Stimulated activated CD4-positive, alpha-beta T cell treated with anti-CD3 and anti-CD28 coated beads, Interleukin-15, amount 100 ng/mL, for 24 hours (primary cell): ENCODE results near the gene SHOX.

Experiments
- DNase-seq: peaks from one replicate; pipeline ENCODE4 v3.0.0-alpha.2; 2020

SHOX gene

DNA sequence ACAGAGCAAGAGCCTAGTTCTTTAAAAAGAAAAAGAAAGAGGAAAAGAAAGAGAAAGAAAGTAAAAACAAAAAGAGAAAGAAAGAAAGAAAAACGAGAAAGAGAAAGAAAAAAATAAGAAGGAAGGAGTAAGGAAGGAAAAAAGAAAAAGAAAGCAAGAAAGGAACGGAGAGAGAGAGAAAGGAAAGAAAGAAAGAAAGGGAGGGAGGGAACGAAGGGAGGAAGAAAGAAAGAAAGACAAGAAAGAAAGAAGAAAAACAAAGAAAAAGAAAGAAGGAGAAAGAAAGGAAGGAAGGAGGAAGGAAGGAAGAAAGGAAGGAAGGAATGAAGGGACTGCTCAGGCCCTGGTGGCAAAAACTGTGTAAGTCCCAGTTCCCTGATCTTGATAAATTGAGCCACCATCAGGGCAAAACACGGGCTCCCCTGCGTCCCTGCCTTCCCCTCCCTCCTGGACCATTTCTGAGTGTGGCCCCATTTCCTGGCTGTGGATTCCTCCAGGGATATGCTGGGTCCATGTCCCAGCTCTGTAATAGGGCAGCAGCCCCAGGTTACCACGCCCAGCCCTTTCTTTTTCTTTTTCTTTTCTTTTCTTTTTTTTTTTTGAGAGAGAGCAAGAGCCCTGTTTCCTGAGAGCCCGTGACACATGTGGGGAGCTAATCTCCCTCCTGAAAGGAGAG is 44.8 kb downstream of the SHOX start:
- DNase-seq: no peak

DNA sequence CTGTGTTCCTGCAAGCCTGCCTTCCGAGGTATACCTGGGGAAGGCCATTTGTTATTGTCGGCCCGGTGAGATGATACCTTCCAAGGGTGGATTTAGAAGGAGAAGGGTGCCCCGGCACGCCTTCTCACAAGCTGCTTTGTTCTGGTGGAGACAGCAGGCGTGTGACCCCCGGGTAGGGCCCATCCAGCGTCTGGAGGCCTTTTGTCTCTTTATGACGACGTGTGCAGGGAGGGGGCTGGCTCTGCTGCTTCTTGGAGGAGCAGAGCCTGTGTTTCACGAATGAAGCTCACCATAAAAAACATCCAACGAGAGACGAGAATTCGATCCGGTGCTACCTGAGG is 45.3 kb downstream of the SHOX start:
- DNase-seq: no peak

DNA sequence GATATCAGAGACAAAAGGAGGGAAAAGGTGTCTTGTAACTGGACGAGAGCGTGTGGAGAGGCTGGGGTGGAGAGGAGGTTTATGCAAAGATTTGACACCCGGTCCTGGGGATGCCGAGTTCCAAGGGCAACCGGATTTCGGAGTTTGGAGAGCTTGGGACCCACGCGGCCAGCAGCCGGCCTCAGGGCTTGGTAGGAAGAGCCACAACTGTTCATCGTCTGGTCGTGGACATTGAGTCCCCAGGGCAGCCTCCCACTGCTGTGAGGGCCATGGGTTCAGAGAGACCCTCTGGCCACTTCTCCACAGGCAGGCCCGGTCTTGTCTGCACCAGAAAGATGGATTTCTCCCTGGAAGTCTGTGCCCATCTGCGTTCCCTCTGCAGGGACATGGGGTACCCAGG is 46.8 kb downstream of the SHOX start:
- no peak for DNase-seq

DNA sequence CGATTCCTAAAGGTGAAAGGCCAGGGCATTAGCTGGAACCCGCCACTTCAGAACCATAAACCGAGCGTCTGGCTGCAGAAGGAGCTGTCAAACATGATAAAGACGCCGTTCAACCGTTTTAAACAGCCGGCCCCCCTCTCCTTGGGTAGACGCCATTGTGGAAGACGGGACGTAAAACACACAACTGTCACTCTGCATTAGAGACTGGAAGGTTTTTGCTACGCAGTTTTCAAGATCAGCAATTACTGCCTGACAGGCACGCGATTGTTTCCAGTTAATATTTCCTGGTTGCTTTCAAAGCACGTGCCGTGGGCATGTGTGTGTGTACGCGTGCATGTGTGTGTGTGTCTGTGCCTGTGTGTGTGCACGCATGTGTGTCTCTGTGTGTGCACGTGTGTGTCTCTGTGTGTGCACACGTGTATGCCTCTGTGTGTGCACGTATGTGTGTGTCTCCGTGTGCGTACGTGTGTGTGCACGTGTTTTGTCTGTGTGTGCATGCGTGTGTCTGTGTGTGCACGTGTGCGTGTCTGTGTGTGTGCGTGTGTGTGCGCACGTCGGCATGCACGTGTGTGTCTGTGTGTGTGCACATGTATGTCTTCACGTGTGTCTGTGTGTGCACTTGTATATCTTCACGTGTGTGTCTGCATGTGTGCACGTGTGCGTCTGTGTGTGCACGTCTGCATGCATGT is 48.8 kb downstream of the SHOX start:
- no peak for DNase-seq

DNA sequence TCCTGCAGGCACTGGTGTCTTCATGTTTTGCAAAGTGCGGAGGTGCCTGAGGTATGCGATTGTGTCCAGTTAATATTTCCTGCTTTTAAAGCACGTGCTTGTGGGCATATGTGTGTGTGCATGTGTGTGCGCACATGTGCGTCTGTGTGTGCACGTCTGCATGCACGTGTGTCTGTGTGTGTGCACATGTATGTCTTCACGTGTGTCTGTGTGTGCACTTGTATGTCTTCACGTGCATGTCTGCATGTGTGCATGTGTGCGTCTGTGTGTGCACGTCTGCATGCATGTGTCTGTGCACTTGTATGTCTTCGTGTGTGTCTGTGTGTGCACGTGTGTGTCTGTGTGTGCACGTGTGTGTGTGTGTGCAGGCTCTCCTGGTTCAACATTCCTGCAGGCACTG is 49.5 kb downstream of the SHOX start:
- no peak for DNase-seq

DNA sequence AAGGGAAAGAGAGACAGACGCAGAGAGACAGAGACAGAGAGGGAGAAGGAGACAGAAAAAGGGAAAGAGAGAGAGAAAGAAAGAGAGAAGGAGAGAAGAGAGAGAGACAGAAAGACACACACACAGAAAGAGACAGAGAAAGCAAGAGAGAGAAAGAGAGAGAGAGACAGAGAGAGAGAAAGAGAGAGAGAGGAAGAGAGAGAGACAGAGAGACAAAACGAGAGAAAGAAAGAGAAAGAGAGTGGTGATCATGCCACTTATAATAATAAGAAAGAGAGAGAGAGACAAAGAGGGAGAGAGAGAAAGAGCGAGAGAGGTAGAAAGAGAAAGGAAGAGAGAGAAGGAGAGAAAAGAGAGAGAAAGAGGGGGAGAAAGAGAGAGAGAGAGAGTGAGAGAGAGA is 51.4 kb downstream of the SHOX start:
- no peak for DNase-seq

DNA sequence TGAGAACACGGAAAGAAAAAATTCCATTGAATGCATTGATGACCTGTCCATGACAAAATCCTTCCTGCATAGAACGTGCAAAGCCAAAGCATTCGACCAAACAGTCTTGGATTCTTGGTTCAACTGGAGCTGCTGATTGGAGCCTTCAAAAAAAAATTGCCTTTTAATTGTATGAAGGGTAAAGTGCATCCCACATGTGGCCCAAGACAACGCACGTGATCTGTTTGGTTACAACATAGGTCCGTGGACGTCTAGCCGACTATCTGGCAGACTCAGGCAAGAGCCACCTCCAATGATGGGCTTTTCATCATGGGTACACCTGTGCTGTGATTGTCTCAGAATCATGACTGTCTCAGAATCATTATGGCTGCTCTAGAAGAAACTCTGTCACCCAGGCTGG is 52.3 kb downstream of the SHOX start:
- no peak for DNase-seq

DNA sequence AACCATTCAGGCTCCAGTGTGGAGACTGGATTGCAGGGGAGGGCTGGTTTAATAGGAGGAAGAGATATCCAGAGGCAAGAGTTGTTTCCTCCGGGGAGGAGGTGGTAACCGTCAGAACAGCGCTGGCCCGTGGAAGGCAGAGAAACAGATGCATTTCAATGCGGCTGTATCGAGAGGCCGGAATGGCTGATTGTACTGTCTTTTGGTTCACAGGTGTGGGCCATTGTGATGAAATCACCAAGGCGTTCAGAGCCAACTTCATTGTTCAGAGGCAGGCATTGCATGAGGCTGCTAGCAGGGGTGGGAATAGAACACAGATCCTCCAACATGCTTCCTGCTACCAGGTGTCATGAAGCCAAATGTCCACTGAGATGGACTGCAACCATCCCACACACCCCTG is 53.0 kb downstream of the SHOX start:
- no peak for DNase-seq

DNA sequence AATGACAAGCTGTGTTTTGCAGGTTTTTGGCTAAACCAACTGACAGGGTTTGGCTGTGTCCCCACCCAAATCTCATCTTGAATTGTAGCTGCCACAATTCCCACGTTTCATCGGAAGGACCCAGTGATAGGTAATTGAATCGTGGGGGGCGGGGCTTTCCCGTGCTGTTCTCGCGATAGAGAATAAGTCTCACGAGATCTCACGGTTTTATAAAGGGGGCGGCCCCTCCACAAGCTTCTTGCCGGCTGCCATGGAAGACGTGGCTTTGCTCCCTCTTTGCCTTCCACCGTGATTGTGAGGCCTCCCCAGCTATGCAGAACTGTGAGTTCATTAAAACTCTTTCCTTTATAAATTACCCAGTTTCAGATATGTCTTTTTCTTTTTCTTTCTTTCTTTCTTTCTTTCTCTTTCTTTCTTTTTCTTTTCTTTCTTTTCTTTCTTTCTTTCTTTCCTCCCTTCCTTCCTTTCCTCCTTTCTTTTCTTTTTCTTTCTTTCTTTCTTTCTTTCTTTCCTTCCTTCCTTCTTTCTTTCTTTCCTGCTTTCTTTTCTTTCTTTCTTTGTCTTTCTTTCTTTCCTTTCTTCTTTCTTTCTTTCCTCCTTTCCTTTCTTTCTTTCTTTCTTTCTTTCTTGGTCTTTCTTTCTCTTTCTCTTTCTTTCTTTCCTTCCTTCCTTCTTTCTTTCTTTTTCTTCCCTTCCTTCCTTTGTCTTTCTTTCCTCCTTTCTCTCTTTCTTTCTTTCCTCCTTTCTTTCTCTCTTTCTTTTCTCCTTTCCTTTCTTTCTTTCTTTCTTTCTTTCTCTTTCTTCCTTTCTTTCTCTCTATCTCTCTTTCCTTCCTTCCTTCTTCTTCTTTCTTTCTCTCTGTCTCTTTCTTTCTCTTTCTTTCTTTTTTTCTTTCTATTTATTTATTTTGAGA is 54.8 kb downstream of the SHOX start:
- no peak for DNase-seq

DNA sequence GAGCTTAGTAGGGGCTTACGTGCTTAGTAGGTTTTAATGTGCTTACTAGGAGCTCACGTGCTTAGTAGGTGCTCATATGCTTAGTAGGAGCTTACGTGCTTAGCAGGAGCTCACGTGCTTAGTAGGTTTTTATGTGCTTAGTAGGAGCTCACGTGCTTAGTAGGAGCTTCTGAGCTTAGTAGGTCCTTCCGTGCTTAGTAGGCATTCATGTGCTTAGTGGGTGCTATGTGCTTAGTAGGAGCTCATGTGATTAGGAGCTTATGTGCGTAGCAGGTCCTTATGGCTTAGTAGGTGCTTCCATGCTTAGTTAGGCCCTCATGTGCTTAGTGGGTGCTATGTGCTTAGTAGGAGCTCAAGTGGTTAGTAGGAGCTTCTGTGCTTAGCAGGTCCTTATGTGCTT is 59.4 kb downstream of the SHOX start:
- DNase-seq: no peak

DNA sequence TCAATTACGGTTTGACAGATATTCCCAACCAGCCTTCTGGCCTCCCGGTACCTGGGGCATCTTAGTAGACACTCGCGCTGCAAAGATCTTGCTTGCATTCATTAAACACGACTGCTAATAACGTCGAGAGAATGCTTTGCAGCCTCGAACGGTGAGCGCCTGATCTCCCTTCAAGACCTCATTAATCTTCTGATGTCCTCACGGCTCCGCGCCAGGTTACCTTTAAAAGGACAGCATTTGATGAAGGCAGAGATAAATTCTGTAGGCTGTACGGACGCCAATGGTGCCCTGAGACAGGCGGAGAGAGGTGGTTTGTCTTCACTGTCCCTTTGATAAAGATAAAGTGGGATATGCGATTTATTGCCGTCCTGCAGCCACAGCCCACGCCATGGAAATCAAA is 64.2 kb downstream of the SHOX start:
- DNase-seq: no peak

DNA sequence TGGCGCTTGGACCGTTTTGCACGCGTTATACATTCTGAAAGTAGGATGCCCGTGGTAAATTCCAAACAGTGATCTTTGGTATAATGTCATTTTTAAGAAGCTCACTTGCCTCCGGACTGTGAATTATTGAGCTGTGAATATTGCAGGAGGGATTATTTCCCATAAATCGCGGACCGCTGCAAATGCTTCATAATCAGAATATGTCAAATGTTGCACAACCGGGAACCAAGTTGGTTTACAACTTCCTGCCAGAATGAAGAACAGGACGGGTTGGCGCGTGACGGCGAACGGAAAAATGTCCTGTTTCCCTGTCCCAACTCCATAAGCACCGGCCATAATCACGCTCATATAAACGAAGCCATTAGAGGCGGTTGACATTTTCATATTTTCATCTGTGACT is 67.6 kb downstream of the SHOX start:
- no peak for DNase-seq

DNA sequence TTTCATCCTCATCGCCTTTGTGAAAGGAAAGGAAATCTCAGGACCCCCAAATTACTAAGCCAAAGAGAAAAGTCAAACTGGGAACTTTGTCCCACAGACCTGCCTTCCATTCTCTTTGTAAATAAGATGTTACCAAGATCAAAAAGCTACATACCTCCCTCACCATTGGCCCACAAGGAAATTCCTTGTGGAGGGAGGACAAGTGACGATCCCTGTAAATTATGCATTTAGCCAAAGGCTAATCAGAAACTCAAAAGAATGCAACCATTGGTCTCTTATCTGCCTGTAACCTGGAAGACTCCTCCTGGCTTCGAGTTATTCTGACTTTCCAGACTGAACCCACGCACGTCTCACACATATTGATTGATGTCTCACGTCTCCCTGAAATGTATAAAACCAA is 70.3 kb downstream of the SHOX start:
- no peak for DNase-seq

DNA sequence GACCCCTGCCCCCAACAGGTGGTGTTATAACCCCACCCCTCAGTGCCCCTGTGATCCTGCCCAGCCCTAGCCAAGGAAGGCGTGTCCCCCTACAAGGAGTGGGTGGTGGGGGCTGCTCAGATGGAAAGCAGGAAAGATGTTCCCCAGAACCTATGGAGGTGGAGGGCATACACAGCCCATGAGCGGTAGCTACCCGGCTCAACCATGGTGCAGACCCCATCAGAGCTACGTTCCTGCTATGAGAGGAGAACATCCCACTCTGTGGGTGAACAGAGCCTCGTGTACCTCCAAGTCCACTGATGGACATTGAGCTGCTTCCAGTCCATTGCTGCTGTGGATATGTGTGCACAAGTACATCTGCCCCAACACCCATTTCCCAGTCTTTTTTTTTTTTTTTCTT is 71.1 kb downstream of the SHOX start:
- DNase-seq: no peak

DNA sequence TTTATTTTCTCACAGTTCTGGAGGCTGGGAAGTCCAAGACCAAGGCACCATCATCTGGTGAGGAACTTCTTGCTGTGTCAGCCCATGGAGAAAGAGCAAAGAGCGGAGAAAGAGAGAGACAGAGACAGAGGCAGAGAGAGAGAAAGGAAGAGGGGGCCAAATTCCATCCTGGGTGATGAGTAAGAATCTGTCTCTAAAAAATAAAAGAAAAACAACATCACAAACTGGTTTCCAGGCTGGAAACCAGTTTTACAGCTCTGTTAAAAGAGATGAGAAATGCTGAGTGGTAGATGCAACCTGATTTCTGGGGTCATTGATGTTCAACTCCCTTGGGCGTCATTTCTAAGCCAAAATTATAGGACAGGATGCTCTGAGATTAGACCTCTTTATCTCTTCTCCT is 72.9 kb downstream of the SHOX start:
- no peak for DNase-seq

DNA sequence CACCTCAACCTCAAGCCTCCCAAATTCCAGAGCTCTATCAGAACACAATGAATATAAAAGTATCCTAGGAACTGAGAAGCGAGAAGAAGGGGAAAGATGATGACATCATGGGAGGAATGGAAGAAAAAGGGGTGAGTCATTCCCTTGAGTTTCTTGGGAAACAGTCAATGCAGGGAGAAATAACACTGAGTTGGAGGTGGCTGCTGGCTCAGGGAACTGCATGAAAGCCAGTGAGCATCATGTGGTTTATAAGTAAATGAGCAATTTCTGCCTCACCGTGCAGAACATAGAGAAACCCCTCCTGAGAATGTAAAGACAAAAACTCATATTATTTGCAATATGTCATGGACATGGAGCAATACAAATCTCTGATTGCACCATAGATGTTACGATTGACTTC is 73.3 kb downstream of the SHOX start:
- DNase-seq: no peak
